Mesenchymal stem cell (in vitro differentiated cells and primary cell): ENCODE results near the gene MFSD6.
A peak's percentile ranks its signal among the peaks of the same experiment; 100 is the strongest.

Experiments used
- DNase-seq: peaks from one replicate; pipeline ENCODE4 v3.0.0-alpha.2; 2013
- H2AFZ ChIP-seq: one replicate; pipeline ENCODE4 v1.6.1; 2013; ENCODE audit warnings: low read depth, mild to moderate bottlenecking, control low read depth, inconsistent platforms, low read length, moderate library complexity
- H2AK5ac ChIP-seq: 2 replicates; pipeline ENCODE4 v1.6.1; 2013; ENCODE audit warnings: low read length, moderate library complexity, mild to moderate bottlenecking, inconsistent platforms; ENCODE audit not compliant: severe bottlenecking
- H2BK120ac ChIP-seq: one replicate; pipeline ENCODE4 v1.6.1; 2013; ENCODE audit warnings: low read depth, mild to moderate bottlenecking, inconsistent platforms, low read length, moderate library complexity
- H2BK12ac ChIP-seq, 2 experiments: one replicate each; pipeline ENCODE4 v1.6.1; 2013; ENCODE audit warnings: inconsistent platforms in 2 of 2, low read length in 2 of 2, mild to moderate bottlenecking in 2 of 2, moderate library complexity in 2 of 2, control low read depth in 1 of 2
- H2BK15ac ChIP-seq: one replicate; pipeline ENCODE4 v1.6.1; 2013; ENCODE audit warnings: mild to moderate bottlenecking, low read depth, inconsistent platforms; ENCODE audit not compliant: poor library complexity, severe bottlenecking
- H2BK5ac ChIP-seq: 2 replicates; pipeline ENCODE4 v1.6.1; 2013; ENCODE audit warnings: low read depth, mild to moderate bottlenecking, low read length, control low read depth, inconsistent platforms; ENCODE audit not compliant: poor library complexity, severe bottlenecking
- H3K14ac ChIP-seq, 2 experiments: one replicate each; pipeline ENCODE4 v1.6.1; 2013; ENCODE audit warnings: inconsistent platforms in 2 of 2, low read length in 2 of 2, control low read depth in 1 of 2, mild to moderate bottlenecking in 1 of 2, moderate library complexity in 1 of 2
- H3K18ac ChIP-seq, 2 experiments: one replicate each; pipeline ENCODE4 v1.6.1; 2013; ENCODE audit warnings: inconsistent platforms in 2 of 2, low read length in 2 of 2, control low read depth in 1 of 2, low read depth in 1 of 2, mild to moderate bottlenecking in 1 of 2
- H3K23ac ChIP-seq, 2 experiments: one replicate each; pipeline ENCODE4 v1.6.1; 2013; ENCODE audit warnings: inconsistent platforms in 2 of 2, low read length in 2 of 2, mild to moderate bottlenecking in 2 of 2, moderate library complexity in 2 of 2, control low read depth in 1 of 2
- H3K27ac ChIP-seq: 2 replicates; pipeline ENCODE4 v1.5.1; 2013; ENCODE audit warnings: mild to moderate bottlenecking, moderate library complexity, low read length, control low read depth, inconsistent platforms; ENCODE audit not compliant: poor library complexity, severe bottlenecking
- H3K27me3 ChIP-seq, 2 experiments: 2 replicates each; pipeline versions ENCODE4 v1.6.1 to v1.7.0; 2013; ENCODE audit warnings: low read length in 2 of 2, mild to moderate bottlenecking in 2 of 2, moderate library complexity in 2 of 2, control low read depth in 1 of 2, inconsistent platforms in 1 of 2; ENCODE audit not compliant: control insufficient read depth in 1 of 2, insufficient read depth in 1 of 2
- H3K36me3 ChIP-seq, 2 experiments: 2 replicates each; pipeline versions ENCODE4 v1.6.1 to v1.7.0; 2013; ENCODE audit warnings: low read length in 2 of 2, control low read depth in 1 of 2, inconsistent platforms in 1 of 2, low read depth in 1 of 2, mild to moderate bottlenecking in 1 of 2; ENCODE audit not compliant: insufficient read depth in 2 of 2, control insufficient read depth in 1 of 2
- H3K4ac ChIP-seq, 2 experiments: one replicate each; pipeline ENCODE4 v1.6.1; 2013; ENCODE audit warnings: inconsistent platforms in 2 of 2, low read length in 2 of 2, mild to moderate bottlenecking in 2 of 2, moderate library complexity in 2 of 2, control low read depth in 1 of 2, low read depth in 1 of 2
- H3K4me1 ChIP-seq: 2 replicates; pipeline ENCODE4 v1.6.1; 2013; ENCODE audit warnings: low read depth, low read length, control low read depth; ENCODE audit not compliant: control insufficient read depth, insufficient read depth
- H3K4me2 ChIP-seq: 2 replicates; pipeline ENCODE4 v1.6.1; 2013; ENCODE audit warnings: low read length, mild to moderate bottlenecking, inconsistent platforms; ENCODE audit not compliant: poor library complexity, severe bottlenecking
- H3K4me3 ChIP-seq, 2 experiments: 2 replicates each; pipeline versions ENCODE4 v1.5.1 to v1.7.0; 2013; ENCODE audit warnings: low read length in 2 of 2, mild to moderate bottlenecking in 2 of 2, control low read depth in 1 of 2, low read depth in 1 of 2; ENCODE audit not compliant: insufficient read depth in 1 of 2
- H3K79me1 ChIP-seq: replicated peaks from 2 replicates; pipeline ENCODE4 v1.6.1; 2013; ENCODE audit warnings: mild to moderate bottlenecking, control low read depth, low read length, inconsistent platforms; ENCODE audit not compliant: poor library complexity, severe bottlenecking
- H3K9ac ChIP-seq: 2 replicates; pipeline ENCODE4 v1.7.0; 2013; ENCODE audit warnings: mild to moderate bottlenecking, low read length, moderate library complexity
- H3K9me3 ChIP-seq: 2 replicates; pipeline ENCODE4 v1.7.0; 2013; ENCODE audit warnings: mild to moderate bottlenecking, low read length; ENCODE audit not compliant: control insufficient read depth
- H4K8ac ChIP-seq: one replicate; pipeline ENCODE4 v1.6.1; 2013; ENCODE audit warnings: inconsistent platforms, mild to moderate bottlenecking, low read length, moderate library complexity
- H4K91ac ChIP-seq: one replicate; pipeline ENCODE4 v1.6.1; 2013; ENCODE audit warnings: mild to moderate bottlenecking, low read length, inconsistent platforms
- WGBS: methylation state at CpG from one replicate; pipeline ENCODE4 v1.1.7; 2013; ENCODE audit warnings: mixed read lengths; 5-methylcytosine and 5-hydroxymethylcytosine counted together

MFSD6 gene

DNA sequence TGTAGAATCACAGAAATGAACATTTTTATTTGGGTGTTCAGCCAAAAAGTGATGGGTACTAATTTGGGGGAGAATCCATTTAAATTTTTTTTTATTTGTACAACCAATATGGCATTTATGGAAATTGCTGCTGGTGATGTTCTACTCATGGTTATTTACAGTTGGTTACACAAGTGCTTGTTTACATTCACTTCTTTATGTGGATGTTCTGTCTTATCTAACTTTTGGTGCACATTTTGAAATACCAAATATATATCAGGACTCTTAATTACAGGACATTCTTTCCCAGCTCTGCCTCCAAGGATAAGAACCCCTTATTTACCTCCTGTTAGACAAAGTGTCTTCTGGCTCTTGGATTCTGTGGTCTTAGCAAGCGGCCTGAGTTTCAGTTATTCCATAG is 91.1 kb downstream of the MFSD6 start:
- Histone ChIP-seq H2BK15ac (no peak overlapping the region), H3K4me1 (peaks cover 3% of the 10 kb centered on the region), H2BK5ac (no peak overlapping the region), H3K4me2 (no peak overlapping the region), H3K9ac (no peak overlapping the region), H3K27ac (no peak overlapping the region), H3K9me3 (no peaks in the 10 kb centered on the region), H3K4me3 (no peak overlapping the region), H2BK120ac (no peak overlapping the region), H3K79me1 (no peaks in the 10 kb centered on the region), H3K4ac (no peak overlapping the region), H4K91ac (no peak overlapping the region), H3K14ac (no peak overlapping the region), H3K18ac (no peak overlapping the region), H3K23ac (no peak overlapping the region), H3K27me3 (no peaks in the 10 kb centered on the region), H2BK12ac (no peak overlapping the region), H4K8ac (no peak overlapping the region), H2AK5ac (no peak overlapping the region), H2AFZ (no peak overlapping the region), H3K36me3 (peaks cover 3 to 13% of the 10 kb centered on the region in 2 experiments)
- WGBS, result 100% methylated on average over 1 of the region's 1 CpG
- DNase-seq, result no peak

DNA sequence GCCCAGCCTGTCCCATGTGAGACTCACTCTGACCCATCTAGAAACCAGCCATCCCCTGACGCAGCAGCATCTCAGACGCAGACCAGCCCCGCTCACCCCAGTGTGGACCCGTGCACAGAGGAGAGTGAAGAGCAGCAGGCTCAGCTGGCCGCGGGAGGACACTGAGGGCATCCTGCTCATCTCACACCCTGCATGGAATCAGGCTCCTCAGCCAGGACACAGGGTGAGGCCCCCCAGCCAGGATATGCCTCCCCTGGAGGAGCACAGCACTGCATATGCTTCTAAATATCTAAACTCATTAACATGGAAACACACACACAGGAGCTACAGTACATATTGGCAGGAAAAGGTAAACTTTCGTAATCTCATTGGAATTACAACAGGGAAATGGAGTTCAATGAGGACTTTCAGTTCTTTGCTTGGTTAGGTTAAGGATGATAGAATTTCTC is 91.9 kb downstream of the MFSD6 start:
- Histone ChIP-seq H3K14ac (peak overlapping the region in 1 of 2 experiments; percentile 12), H3K4me3 (no peak overlapping the region), H3K18ac (no peak overlapping the region), H4K8ac (no peak overlapping the region), H3K4me1 (peaks cover 3% of the 10 kb centered on the region), H2BK120ac (no peak overlapping the region), H4K91ac (peak overlapping the region; percentile 5), H3K79me1 (no peaks in the 10 kb centered on the region), H3K23ac (no peak overlapping the region), H3K27me3 (no peaks in the 10 kb centered on the region), H3K36me3 (peaks cover 3 to 18% of the 10 kb centered on the region in 2 experiments), H2BK15ac (no peak overlapping the region), H2AK5ac (no peak overlapping the region), H2BK12ac (no peak overlapping the region), H3K4me2 (no peak overlapping the region), H3K9ac (no peak overlapping the region), H3K9me3 (no peaks in the 10 kb centered on the region), H3K27ac (no peak overlapping the region), H3K4ac (no peak overlapping the region), H2AFZ (no peak overlapping the region), H2BK5ac (no peak overlapping the region)
- DNase-seq, result no peak
- WGBS, result 90% methylated on average over 7 of the region's 7 CpGs

GRCh38 chr2:190501231-190501630 is 93.1 kb downstream of the MFSD6 start:
- Histone ChIP-seq H2BK120ac (no peak overlapping the region), H3K18ac (no peak overlapping the region), H4K8ac (no peak overlapping the region), H3K36me3 (peaks cover 3 to 23% of the 10 kb centered on the region in 2 experiments), H2BK5ac (no peak overlapping the region), H2BK15ac (no peak overlapping the region), H3K9ac (no peak overlapping the region), H3K14ac (no peak overlapping the region), H3K4ac (no peak overlapping the region), H4K91ac (no peak overlapping the region), H3K4me3 (no peak overlapping the region), H3K79me1 (no peaks in the 10 kb centered on the region), H2BK12ac (no peak overlapping the region), H3K27me3 (no peaks in the 10 kb centered on the region), H3K27ac (no peak overlapping the region), H3K4me1 (peaks cover 3% of the 10 kb centered on the region), H3K23ac (no peak overlapping the region), H3K9me3 (no peaks in the 10 kb centered on the region), H3K4me2 (no peak overlapping the region), H2AFZ (no peak overlapping the region), H2AK5ac (no peak overlapping the region)
- DNase-seq, result no peak
- 94% methylated on average over 4 of the region's 5 CpGs for WGBS

- H4K8ac ChIP-seq, result no peak overlapping the region
- no peak overlapping the region for H4K91ac ChIP-seq
- no peak overlapping the region for H2BK120ac ChIP-seq
- no peak overlapping the region for H3K4ac ChIP-seq
- H3K18ac ChIP-seq, result no peak overlapping the region
- peaks cover 3% of the 10 kb centered on the region for H3K4me1 ChIP-seq
- no peak overlapping the region for H2AFZ ChIP-seq
- no peak overlapping the region for H2BK12ac ChIP-seq
- no peaks in the 10 kb centered on the region for H3K27me3 ChIP-seq
- H3K9ac ChIP-seq, result no peak overlapping the region
- H3K14ac ChIP-seq, result no peak overlapping the region
- H2BK5ac ChIP-seq, result no peak overlapping the region
- no peaks in the 10 kb centered on the region for H3K9me3 ChIP-seq
- no peak overlapping the region for H3K4me3 ChIP-seq
- no peak overlapping the region for H3K4me2 ChIP-seq
- no peak for DNase-seq
- no peak overlapping the region for H2AK5ac ChIP-seq
- H3K27ac ChIP-seq, result no peak overlapping the region
- H3K79me1 ChIP-seq, result no peaks in the 10 kb centered on the region
- no peak overlapping the region for H3K23ac ChIP-seq
- H2BK15ac ChIP-seq, result no peak overlapping the region
- 100% methylated on average over 1 of the region's 3 CpGs for WGBS
- peaks cover 3 to 23% of the 10 kb centered on the region in 2 experiments for H3K36me3 ChIP-seq
These were observed 93.7 kb downstream of the MFSD6 start for GRCh38 chr2:190501702-190502407.
